Mucosa of descending colon (tissue), 3 donors: ENCODE results near the gene PTPN1. TPM values are rescaled to one million over a fixed set of nuclear protein-coding genes. Genes with fewer than 3 reads are reported as not detected.

Source experiments
- ATAC-seq: fragments of 200-7000 bp; cut with Tn5 transposase; one replicate; pipeline ENCODE4 v1.9.1; 2020; ENCODE audit warnings: mild to moderate bottlenecking, moderate library complexity
- DNase-seq, 3 donors: peaks; one replicate each; pipeline ENCODE4 v3.0.0-alpha.2; 2020
- H3K36me3 ChIP-seq: fragments of 200-600 bp; one replicate; pipeline ENCODE4 v1.8.0; 2021; ENCODE audit warnings: low read depth, mild to moderate bottlenecking
- H3K4me1 ChIP-seq: fragments of 200-600 bp; one replicate; pipeline ENCODE4 v1.8.0; 2021; ENCODE audit warnings: low read depth, mild to moderate bottlenecking
- H3K4me3 ChIP-seq: fragments of 200-600 bp; one replicate; pipeline ENCODE4 v1.8.0; 2021; ENCODE audit warnings: mild to moderate bottlenecking
- H3K9me3 ChIP-seq: fragments of 200-600 bp; one replicate; pipeline ENCODE4 v1.8.0; 2021; ENCODE audit warnings: mild to moderate bottlenecking
- intact Hi-C, 2 donors: fragments of 100-400 bp; cut with DNase I in 1 of 2; cut with micrococcal nuclease in 1 of 2; formaldehyde crosslinking; loops; one replicate each; pipeline versions ENCODE4 v1.11.0 to v1.11.1; 2022; cut with DNase I, micrococcal nuclease
- total RNA-seq, 3 donors: library from RNA; stranded (reverse); fragmentation: NEBNext Ultra II Directional in 2 of 3; extraction: Animal tissue kit (Norgen Biotek cat#: 25700) in 2 of 3; gene quantifications; one replicate each; pipeline versions ENCODE4 v1.2.1 to v1.2.4, GENCODE V29; 2021 to 2023
- TF ChIP-seq, protein P1 (sequence below): fragments of 200-600 bp; IDR thresholded peaks from one replicate; pipeline ENCODE4 v1.8.0; 2022; ENCODE audit warnings: antibody characterized with exemption, mild to moderate bottlenecking
- donor health status: DM: no; HTN: no; CAD: no; lungs with moderate emphysema.
- donor health status: DM: no; HTN: no; CAD: no.
- donor health status: DM: no; HTN: yes; CAD: no.

Gene PTPN1
- total RNA-seq, 3 donors from 2014 or later, result 33.2 to 35.1 (median 33.4) TPM

DNA sequence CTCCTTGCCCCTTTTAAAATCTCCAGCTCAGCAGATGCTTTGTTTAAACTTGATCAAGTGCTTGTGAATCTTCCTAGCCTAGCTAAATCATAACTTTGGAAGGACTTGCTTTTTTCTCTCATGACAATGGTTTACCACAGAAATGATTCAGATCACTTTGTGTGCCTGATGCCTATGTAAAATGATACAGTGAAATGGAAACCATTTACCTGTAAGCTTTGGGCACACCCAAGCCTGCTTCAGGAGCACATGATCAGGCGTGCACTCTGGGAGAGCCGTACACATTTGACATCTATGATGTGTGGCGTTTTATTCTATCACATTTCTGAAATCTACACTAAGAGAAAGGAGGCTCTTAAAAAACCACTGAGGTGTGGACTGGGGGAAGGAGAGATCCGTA is 41.1 kb downstream of the PTPN1 start:
- DNase-seq, result no peak
- no peak overlapping the region for H3K4me3 ChIP-seq
- intact Hi-C loops, result no loop called here
- TF ChIP-seq, protein P1, sequence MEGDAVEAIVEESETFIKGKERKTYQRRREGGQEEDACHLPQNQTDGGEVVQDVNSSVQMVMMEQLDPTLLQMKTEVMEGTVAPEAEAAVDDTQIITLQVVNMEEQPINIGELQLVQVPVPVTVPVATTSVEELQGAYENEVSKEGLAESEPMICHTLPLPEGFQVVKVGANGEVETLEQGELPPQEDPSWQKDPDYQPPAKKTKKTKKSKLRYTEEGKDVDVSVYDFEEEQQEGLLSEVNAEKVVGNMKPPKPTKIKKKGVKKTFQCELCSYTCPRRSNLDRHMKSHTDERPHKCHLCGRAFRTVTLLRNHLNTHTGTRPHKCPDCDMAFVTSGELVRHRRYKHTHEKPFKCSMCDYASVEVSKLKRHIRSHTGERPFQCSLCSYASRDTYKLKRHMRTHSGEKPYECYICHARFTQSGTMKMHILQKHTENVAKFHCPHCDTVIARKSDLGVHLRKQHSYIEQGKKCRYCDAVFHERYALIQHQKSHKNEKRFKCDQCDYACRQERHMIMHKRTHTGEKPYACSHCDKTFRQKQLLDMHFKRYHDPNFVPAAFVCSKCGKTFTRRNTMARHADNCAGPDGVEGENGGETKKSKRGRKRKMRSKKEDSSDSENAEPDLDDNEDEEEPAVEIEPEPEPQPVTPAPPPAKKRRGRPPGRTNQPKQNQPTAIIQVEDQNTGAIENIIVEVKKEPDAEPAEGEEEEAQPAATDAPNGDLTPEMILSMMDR, result no peak
- H3K36me3 ChIP-seq, result no peaks in the 10 kb centered on the region
- peaks cover 7% of the 10 kb centered on the region for H3K4me1 ChIP-seq
- no peak for ATAC-seq
- no peaks in the 10 kb centered on the region for H3K9me3 ChIP-seq

DNA sequence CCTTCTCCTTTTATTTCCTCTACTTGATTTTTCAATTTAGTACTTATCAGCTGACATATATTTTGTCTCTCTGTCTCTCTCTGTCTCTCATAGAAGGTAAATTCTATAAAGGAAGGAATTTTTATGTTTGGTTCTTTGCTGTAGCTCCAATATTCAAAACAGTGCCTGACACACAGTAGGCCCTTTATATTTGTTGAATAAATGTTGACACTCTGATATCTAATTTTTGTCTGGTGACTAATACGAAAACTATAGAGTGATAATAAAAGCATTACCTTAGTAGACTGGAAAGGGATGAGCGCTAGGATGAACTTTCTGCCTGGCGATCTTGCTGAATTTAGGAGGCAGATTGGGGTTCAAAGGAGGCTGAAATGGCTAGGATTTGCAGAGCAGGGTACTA is 42.8 kb downstream of the PTPN1 start:
- intact Hi-C loops, result no loop called here
- DNase-seq, result no peak
- ATAC-seq, result no peak

DNA sequence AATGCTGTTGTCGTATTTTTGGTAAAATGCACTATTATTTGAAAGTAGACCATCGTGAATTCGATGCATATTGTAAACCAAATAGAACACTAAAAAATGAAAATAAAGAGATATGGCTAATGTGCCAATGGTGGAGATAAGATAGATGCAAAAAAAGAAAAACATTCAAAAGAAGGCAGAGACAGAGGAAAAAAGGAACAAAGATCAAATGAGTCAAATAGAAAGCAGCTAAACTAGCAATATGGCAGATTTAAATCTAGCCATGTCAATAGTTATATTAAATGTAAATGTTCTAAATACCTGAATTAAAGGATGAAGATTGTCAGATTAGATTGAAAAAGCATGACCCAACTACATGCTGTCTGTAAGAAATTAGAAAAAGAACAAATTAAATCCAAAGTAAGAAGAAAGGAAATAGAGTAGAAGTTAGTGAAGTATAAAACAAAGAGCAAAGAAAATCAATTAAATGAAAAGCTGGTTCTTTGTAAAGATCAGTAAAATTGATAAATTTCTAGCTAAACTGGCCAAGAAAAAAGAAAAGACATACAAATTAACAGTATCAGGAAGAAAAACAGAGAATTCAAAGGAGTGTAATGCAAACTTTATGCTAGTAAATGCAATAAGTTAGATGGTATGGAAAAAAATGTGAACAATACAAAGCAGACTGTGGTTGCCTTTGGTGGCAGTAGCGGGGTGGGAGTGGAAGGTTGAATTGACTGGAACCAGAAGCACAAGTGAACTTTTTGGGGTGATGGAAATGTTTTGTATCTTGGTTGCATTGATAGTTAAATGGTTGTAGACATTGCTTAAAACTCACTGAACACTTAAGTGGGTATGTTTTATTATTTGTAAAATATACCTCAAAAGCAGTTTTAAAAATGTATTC is 44.8 kb downstream of the PTPN1 start:
- intact Hi-C loops, result no loop called here
- TF ChIP-seq, protein P1, result no peak
- Histone ChIP-seq H3K4me3 (no peak overlapping the region), H3K4me1 (no peaks in the 10 kb centered on the region), H3K36me3 (no peaks in the 10 kb centered on the region), H3K9me3 (no peaks in the 10 kb centered on the region)
- DNase-seq (no peak), ATAC-seq (no peak)

More for the DNA sequence above, 42.8 kb downstream of the PTPN1 start:
- no peaks in the 10 kb centered on the region for H3K9me3 ChIP-seq
- peaks cover 2% of the 10 kb centered on the region for H3K4me1 ChIP-seq
- no peaks in the 10 kb centered on the region for H3K36me3 ChIP-seq
- H3K4me3 ChIP-seq, result no peak overlapping the region
- TF ChIP-seq, protein P1, result no peak

DNA sequence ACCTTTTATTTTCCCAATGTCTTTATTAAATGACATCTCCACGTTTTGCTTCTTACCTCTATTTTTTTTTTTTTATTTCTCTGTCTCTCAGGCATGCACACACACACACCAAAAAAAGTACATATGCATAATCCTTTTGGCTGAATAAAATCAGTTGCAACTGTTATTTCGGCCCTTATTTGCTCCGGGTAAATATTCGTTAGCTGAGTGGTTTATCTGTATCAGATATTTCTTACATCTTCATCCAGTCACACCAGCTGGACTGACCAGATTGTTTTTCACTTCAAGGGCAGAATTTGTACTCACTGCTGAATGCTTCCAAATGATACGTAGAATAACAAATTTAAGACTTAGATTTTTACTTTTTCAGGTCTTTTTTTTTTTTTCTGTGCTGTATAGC is 45.5 kb downstream of the PTPN1 start:
- intact Hi-C loops, result no loop called here
- TF ChIP-seq, protein P1, result no peak
- H3K36me3 ChIP-seq, result no peaks in the 10 kb centered on the region
- no peak for ATAC-seq
- H3K4me3 ChIP-seq, result no peak overlapping the region
- DNase-seq, result no peak
- no peaks in the 10 kb centered on the region for H3K4me1 ChIP-seq
- H3K9me3 ChIP-seq, result no peaks in the 10 kb centered on the region

DNA sequence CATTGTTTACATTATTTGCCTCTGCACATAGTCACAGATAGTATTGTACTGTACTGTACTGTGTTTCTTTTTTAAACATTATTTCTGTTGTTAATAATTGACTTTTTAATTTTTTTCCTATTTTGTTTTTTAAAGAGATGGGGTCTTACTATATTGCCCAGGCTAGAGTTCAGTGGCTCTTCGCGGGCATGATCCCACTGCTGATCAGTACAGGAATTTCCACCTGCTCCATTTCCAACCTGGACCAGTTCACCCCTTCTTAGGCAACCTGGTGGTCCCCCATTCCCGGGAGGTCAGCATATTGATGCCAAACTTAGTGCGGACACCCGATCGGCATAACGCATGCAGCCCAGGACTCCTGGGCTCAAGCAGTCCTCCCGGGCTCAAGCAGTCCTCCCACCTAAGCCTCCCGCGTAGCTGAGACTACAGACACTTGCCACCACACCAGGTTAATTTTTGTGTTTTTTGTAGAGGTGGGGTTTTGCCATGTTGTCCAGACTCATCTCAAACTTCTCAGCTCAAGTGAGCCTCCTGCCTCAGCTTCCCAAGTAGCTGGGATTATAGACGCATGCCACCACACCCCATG is 47.5 kb downstream of the PTPN1 start:
- ATAC-seq (no peak), DNase-seq (no peak)
- H3K4me3 ChIP-seq, result no peak overlapping the region
- TF ChIP-seq, protein P1, result no peak
- intact Hi-C loops, result no loop called here
- H3K36me3 ChIP-seq, result peaks cover 6% of the 10 kb centered on the region
- no peaks in the 10 kb centered on the region for H3K9me3 ChIP-seq
- H3K4me1 ChIP-seq, result no peaks in the 10 kb centered on the region
